CD4-positive, alpha-beta T cell treated with Interleukin-6 at 100 ng/mL for 8 hours (primary cell): ENCODE measurements around the gene OLIG2.

ENCODE experiments used
- DNase-seq: peaks from one replicate; pipeline ENCODE4 v3.0.0-alpha.2; 2020; ENCODE audit warnings: mixed read lengths, low spot score

Gene OLIG2

GRCh38 chr21:33019885-33020557 is 5.7 kb upstream of the OLIG2 start:
- DNase-seq, result no peak

- no peak for DNase-seq
These were observed 5.1 kb upstream of the OLIG2 start for GRCh38 chr21:33020558-33021100.

DNA sequence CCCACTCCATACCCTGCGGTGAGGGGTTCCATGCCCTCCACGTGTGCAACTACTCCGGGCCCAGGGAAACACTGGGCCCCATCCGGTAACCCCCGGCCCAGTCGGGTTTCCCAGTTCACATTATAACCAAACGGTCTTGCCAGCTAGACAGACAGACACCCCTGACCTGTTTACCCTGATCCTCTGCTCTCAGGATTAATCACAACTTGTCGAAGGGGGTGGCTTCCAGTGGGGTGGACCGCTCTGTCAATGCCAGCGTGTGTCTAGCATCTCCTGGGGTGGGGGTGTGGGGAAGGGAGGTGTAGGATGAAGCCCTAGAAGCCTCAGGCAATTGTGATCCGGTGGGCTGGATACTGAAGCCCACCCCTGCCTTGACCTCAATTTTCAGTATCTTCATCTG is 4.6 kb upstream of the OLIG2 start:
- DNase-seq, result no peak

DNA sequence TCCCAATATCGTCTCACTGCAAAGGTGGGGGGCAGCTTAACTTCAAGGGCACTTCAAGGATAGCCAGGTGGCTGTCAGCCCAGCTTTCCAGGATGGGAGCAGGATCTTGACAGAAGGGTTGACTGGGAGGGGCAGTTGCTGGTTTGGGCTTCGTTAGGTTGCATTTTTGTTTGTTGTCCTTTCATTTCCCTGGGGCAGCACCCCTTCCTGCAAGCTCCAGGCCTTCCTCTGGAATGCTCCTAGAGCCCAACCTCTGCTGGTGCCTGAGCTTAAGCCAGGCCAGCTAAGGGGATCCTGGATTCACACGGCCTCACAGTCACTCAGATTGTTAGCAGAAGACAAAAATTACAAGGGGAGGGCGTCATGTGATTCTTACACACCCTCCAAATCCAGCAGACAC is 4.1 kb upstream of the OLIG2 start:
- DNase-seq, result no peak

GRCh38 chr21:33022489-33022827 is 3.3 kb upstream of the OLIG2 start:
- DNase-seq, result no peak

DNA sequence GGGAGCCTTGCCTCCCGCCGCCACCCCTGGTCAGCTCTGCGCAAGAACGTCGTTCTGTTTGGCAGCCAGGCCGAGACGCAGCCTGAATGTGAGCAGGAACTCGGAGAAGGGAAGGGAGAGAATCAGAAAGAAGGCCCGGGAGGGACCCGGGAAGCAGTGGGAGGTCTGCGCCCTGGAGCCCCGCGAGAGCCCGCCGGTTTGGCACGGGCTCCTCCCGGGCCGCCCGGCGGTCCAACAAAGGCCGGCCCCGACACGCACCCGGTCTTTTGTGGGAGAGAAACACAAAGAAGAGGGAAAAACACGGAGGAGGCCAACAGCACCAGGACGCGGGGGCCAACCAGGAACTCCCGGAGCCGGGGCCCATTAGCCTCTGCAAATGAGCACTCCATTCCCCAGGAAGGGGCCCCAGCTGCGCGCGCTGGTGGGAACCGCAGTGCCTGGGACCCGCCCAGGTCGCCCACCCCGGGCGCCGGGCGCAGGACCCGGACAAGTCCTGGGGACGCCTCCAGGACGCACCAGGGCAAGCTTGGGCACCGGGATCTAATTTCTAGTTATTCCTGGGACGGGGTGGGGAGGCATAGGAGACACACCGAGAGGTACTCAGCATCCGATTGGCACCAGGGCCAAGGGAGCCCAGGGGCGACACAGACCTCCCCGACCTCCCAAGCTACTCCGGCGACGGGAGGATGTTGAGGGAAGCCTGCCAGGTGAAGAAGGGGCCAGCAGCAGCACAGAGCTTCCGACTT is 2.7 kb upstream of the OLIG2 start:
- no peak for DNase-seq

DNA sequence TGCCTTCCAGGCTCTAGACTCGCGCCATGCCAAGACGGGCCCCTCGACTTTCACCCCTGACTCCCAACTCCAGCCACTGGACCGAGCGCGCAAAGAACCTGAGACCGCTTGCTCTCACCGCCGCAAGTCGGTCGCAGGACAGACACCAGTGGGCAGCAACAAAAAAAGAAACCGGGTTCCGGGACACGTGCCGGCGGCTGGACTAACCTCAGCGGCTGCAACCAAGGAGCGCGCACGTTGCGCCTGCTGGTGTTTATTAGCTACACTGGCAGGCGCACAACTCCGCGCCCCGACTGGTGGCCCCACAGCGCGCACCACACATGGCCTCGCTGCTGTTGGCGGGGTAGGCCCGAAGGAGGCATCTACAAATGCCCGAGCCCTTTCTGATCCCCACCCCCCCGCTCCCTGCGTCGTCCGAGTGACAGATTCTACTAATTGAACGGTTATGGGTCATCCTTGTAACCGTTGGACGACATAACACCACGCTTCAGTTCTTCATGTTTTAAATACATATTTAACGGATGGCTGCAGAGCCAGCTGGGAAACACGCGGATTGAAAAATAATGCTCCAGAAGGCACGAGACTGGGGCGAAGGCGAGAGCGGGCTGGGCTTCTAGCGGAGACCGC is 2.0 kb upstream of the OLIG2 start:
- DNase-seq, result no peak

DNA sequence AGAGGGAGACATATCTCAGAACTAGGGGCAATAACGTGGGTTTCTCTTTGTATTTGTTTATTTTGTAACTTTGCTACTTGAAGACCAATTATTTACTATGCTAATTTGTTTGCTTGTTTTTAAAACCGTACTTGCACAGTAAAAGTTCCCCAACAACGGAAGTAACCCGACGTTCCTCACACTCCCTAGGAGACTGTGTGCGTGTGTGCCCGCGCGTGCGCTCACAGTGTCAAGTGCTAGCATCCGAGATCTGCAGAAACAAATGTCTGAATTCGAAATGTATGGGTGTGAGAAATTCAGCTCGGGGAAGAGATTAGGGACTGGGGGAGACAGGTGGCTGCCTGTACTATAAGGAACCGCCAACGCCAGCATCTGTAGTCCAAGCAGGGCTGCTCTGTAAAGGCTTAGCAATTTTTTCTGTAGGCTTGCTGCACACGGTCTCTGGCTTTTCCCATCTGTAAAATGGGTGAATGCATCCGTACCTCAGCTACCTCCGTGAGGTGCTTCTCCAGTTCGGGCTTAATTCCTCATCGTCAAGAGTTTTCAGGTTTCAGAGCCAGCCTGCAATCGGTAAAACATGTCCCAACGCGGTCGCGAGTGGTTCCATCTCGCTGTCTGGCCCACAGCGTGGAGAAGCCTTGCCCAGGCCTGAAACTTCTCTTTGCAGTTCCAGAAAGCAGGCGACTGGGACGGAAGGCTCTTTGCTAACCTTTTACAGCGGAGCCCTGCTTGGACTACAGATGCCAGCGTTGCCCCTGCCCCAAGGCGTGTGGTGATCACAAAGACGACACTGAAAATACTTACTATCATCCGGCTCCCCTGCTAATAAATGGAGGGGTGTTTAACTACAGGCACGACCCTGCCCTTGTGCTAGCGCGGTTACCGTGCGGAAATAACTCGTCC is 1.3 kb upstream of the OLIG2 start:
- DNase-seq, result no peak

DNA sequence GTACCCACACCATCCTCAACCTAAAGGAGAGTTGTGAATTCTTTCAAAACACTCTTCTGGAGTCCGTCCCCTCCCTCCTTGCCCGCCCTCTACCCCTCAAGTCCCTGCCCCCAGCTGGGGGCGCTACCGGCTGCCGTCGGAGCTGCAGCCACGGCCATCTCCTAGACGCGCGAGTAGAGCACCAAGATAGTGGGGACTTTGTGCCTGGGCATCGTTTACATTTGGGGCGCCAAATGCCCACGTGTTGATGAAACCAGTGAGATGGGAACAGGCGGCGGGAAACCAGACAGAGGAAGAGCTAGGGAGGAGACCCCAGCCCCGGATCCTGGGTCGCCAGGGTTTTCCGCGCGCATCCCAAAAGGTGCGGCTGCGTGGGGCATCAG is 638 bp upstream of the OLIG2 start:
- no peak for DNase-seq

DNA sequence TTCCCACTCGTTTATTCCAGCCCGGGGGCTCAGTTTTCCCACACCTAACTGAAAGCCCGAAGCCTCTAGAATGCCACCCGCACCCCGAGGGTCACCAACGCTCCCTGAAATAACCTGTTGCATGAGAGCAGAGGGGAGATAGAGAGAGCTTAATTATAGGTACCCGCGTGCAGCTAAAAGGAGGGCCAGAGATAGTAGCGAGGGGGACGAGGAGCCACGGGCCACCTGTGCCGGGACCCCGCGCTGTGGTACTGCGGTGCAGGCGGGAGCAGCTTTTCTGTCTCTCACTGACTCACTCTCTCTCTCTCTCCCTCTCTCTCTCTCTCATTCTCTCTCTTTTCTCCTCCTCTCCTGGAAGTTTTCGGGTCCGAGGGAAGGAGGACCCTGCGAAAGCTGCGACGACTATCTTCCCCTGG is 716 bp downstream of the OLIG2 start:
- DNase-seq, result no peak

- DNase-seq, result no peak
These were observed 1.2 kb downstream of the OLIG2 start for GRCh38 chr21:33026878-33027400.

DNA sequence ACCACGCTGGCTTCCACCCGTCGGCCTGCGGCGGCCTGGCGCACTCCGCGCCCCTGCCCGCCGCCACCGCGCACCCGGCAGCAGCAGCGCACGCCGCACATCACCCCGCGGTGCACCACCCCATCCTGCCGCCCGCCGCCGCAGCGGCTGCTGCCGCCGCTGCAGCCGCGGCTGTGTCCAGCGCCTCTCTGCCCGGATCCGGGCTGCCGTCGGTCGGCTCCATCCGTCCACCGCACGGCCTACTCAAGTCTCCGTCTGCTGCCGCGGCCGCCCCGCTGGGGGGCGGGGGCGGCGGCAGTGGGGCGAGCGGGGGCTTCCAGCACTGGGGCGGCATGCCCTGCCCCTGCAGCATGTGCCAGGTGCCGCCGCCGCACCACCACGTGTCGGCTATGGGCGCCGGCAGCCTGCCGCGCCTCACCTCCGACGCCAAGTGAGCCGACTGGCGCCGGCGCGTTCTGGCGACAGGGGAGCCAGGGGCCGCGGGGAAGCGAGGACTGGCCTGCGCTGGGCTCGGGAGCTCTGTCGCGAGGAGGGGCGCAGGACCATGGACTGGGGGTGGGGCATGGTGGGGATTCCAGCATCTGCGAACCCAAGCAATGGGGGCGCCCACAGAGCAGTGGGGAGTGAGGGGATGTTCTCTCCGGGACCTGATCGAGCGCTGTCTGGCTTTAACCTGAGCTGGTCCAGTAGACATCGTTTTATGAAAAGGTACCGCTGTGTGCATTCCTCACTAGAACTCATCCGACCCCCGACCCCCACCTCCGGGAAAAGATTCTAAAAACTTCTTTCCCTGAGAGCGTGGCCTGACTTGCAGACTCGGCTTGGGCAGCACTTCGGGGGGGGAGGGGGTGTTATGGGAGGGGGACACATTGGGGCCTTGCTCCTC is 1.9 kb downstream of the OLIG2 start:
- DNase-seq, result no peak

DNA sequence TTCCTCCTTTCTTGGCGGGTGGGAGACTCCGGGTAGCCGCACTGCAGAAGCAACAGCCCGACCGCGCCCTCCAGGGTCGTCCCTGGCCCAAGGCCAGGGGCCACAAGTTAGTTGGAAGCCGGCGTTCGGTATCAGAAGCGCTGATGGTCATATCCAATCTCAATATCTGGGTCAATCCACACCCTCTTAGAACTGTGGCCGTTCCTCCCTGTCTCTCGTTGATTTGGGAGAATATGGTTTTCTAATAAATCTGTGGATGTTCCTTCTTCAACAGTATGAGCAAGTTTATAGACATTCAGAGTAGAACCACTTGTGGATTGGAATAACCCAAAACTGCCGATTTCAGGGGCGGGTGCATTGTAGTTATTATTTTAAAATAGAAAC is 2.5 kb downstream of the OLIG2 start:
- DNase-seq, result no peak

GRCh38 chr21:33028773-33029384 is 3.1 kb downstream of the OLIG2 start:
- DNase-seq, result peak; percentile 9

DNA sequence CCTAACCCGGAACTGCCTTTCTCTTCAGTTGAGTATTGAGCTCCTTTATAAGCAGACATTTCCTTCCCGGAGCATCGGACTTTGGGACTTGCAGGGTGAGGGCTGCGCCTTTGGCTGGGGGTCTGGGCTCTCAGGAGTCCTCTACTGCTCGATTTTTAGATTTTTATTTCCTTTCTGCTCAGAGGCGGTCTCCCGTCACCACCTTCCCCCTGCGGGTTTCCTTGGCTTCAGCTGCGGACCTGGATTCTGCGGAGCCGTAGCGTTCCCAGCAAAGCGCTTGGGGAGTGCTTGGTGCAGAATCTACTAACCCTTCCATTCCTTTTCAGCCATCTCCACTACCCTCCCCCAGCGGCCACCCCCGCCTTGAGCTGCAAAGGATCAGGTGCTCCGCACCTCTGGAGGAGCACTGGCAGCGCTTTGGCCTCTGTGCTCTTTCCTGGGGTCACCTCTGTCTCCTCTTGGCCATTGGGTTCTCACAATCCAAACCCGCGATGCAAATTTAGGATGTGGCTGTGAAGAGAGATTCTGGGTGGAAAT is 3.7 kb downstream of the OLIG2 start:
- no peak for DNase-seq

GRCh38 chr21:33029975-33030461 is 4.3 kb downstream of the OLIG2 start:
- DNase-seq, result no peak

DNA sequence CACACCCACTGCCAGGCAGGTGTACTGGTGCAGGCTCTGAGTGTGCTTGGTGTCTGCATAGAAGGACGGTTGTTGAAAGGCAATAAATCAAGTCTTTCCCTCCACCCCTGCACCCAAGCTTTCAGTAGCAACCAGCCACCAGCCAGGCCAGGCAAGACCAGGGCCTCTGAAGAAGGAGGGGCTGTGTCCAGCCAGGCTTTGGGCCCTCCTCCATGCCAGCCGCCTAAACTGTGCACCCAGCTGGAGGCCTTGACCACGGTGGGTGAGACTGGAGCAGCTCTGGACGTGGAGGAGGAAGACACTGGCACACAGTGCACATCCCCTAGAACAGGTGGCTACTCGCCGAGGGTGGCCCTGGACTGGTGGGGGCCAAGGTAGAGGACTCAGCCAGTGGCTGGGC is 4.9 kb downstream of the OLIG2 start:
- DNase-seq, result no peak

DNA sequence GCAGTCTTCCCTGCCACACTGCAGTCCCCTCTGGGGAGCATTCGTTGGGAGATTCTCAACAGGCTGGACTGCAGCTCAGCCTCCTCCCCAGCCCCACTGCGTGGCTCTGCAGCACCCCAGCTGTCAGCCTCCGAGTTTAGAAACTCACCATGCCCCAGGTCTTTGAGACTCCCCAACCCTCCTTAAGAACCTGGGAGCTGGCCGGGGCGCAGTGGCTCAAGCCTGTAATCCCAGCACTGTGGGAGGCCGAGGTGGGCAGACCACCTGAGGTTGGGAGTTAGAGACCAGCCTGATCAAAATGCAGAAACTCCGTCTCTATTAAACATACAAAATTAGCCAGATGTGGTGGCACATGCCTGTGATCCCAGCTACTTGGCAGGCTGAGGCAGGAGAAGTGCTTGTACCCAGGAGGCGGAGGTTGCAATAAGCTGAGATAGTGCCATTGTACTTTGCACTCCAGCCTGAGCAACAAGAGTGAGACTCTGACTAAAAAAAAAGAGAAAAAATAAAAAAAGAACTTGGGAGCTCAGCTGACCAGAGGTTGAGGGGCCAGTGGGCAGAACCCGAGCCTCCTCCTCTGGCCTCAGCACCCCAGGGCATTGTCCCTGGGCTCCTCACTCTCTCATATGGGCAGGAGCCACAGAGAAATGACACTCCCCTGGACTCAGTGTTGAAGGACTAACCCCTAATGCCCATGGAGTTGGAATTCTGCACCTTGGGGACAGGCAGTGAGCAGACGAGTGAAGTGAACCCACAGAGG is 5.6 kb downstream of the OLIG2 start:
- DNase-seq, result no peak

DNA sequence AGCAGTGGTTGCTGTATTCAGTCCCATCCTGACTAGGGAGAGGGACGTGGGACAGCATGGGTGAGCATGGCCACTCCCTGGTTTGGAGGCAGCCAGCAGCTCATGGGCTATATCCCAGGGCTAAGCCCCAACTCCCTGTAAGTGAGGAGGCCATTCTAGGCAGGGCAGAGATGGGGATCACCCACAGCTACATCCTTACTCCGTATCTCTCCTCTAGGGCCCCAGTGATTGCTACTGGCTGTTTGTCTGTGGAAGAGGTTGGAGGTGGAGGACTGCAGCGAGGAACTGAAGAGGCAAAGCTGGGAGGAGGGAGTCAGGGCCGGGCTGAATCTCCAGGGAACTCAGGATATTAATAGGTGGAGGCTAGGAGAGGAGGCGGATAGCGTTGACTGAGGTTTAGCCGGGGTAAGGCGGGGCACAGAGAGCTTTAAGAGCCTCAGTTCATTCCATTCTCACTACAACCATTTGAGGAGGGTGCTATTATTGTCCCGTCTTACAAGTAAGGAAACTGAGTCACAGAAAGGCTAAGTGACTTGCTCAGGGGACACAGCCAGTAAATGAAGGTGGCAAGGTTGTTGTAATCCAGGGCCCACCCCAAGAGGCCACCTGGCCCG is 6.8 kb downstream of the OLIG2 start:
- no peak for DNase-seq
